NCI-H2227 (cell line): Measurements from ENCODE around the gene NKD2.
"Not testable (repeated sequence)": the region's sequence is repeated elsewhere in the genome, so short reads cannot be mapped to it uniquely, and the experiment has no call there.

Experiments used
- DNase-seq: peaks from one replicate; lab custom pipeline; 2025; ENCODE audit not compliant: unreplicated experiment; lab: John Stamatoyannopoulos, UW

NKD2 gene

DNA sequence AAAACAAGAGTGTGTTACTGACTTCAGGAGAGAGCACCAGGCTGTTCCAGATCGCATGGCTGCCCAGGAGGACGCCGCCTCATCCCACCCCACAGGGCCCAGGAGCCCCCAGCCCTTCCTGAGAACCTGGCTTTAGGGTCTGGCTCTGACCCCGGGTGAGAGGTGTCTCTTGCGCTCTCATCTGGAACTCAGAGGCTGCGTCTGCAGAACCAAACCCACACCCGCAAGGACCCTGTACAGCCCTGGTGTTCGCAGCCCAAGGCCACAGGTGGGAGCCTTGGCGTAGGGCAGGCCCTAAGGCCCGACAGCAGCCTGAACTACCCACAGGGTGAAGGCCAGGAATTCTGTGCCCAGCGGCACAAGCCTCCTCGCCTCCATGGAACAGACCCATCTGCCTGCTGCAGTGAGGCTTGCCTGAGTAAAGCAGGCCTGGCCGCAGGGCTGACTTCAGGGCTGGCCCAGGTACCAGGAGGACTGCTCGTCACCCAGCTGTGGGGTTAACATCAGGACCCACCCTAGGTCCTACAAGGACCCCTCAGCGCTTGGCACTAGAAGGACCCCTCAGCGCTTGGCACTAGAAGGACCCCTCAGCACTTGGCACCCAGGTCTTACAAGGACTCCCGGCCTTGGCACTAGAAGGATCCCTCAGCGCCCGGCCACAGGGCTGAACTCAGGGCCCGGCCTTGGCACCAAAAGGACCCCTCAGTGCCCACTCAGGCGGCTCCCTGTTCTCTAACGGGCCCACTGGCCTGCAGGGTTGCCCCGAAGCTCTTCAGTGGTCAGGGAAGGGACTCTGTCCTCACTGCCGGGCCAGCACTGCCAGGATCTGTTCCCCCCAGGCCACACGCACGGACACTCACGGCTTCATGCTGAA, 48.2 kb downstream of the NKD2 start:
- no peak for DNase-seq

GRCh38 chr5:1057485-1058082, 49.0 kb downstream of the NKD2 start:
- DNase-seq, result no peak

- DNase-seq, result no peak
Measured at GRCh38 chr5:1058083-1058945, 49.7 kb downstream of the NKD2 start.

GRCh38 chr5:1058988-1059883, 50.6 kb downstream of the NKD2 start:
- DNase-seq, result no peak

DNA sequence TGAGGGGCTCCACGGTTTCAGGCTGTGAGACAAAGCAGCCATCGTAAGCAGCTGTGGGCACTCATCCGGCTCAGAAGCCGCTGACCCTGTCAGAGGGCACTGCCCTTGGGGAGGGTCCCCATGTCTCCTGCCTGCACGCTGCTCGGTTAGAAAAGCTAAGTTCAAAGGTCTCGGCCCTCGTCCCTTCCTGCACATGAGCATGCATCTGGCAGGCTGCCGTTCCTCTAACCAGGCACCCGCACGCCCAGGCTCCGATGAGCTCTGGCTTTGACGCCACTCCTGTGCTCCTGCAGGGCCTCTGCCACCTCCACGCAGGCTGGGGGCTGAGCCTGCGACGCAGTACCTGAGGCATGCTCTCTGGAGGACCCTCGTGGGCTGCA, 51.3 kb downstream of the NKD2 start:
- DNase-seq, result no peak

DNA sequence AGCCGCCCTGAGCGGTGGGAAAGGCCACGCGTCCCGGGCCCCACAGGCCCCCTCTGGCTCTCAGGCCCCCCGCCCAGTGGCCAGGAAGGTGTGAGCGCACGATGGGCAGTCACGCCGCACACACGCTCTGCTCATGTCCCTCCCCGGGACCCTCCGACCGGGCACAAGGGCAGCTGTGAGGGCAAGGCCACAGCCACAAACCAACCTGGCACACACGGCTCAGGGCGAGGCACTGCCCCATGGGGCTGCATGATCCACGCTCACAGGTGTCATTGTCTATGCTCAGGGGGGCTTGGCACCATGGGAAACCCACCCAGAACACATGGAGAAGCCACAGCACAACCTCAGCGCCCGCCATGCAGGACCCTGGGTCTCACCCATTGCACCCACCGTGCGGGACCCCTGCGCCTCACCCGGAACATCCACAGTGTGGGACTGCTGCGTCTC, 52.0 kb downstream of the NKD2 start:
- DNase-seq, result no peak

GRCh38 chr5:1061292-1061691, 52.7 kb downstream of the NKD2 start:
- not testable (repeated sequence) for DNase-seq

GRCh38 chr5:1061916-1062315, 53.3 kb downstream of the NKD2 start:
- DNase-seq, result no peak

GRCh38 chr5:1062761-1063568, 54.4 kb downstream of the NKD2 start:
- DNase-seq, result no peak

DNA sequence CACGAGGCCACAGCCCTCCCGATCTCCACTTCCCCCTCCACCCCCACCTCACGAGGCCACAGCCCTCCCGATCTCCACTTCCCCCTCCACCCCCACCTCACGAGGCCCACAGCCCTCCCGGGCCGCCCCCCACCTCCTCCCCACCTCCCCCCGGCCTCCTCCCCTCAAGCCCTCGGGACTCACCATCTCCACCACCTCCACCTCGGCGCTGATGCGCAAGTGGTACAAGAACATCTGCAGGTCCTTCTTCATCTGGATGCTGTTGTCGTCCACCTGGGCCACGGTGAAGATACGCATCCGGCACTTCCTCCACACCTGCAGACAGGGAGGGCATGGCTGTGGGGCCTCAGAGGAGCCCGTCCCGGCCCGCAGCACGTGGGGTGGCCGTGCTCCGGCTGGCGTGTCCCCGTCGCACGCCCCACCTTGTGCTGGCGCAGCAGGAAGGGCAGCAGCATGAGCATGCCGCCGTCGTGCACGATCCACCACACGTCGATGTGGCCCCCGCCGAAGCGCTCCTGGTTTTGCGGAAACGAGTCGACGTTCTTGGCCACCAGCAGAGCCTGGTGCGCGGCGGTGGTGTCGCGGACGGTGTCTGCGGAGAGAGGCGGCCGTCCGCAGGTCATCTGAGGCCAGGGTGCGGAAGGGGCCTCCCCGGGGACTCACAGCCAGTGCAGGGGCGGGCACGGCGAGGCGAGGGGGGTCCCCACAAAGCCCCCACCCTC, 55.2 kb downstream of the NKD2 start:
- no peak for DNase-seq

- no peak for DNase-seq
Measured at GRCh38 chr5:1064383-1065142, 56.0 kb downstream of the NKD2 start.

GRCh38 chr5:1065143-1065750, 56.6 kb downstream of the NKD2 start:
- DNase-seq, result no peak

DNA sequence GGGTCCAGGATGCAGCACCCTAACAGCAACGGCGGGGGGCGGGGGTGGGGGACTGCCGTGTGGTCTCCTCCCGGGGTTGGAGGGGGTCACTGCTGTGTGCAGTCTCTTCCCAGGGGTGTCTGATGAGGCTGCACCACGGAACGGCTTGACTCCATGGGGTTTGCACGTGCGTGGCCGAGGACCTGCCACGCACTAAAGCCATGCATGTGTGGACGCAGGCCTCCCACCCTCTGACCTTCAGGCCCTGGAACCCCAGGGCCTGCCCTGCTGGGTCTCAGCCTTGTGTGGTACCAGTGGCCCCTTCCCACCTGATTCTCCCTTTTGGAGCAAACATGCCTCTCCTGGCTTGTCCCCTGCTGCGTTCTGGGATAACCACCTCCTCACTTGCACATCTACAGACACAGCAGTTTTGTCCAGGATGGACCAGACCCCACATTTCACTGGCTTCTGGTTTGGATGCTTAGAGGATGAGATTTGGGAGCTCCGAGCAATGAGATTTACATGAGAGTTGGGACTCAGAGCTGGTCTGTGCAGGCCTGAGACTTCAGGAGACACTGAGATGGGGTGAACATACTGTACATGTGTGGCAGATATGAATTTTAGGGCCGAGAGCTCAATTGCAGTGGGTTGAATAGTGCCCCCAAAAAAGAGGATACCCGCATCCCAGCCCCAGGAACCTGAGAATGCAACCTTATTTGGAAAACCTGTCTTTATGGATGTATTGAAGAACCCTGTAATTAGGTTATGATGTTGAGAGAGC, 57.5 kb downstream of the NKD2 start:
- DNase-seq, result no peak

DNA sequence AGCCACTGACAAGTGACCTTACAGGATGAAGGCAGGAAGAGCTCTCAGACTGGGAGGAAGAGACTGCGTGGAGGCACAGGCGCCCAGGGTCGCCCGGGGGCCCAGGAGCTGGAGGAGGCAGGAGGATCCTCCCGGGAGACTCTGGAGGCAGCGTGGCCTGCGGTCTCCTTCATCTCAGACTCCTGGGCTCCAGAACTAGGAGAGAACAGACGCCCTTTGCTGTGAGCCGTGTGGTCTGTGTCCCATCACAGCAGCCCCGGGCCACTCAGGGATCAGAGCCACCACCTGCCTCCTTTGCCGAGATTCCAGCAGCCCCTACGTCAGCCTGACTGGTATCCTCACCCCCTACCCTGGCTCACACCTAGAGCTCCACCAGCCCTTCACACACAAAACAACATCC, 58.1 kb downstream of the NKD2 start:
- DNase-seq, result no peak

GRCh38 chr5:1067141-1068121, 58.8 kb downstream of the NKD2 start:
- DNase-seq, result no peak
